B cell (primary cell): ENCODE results near the gene DACT2. TPM values are rescaled to one million over a fixed set of nuclear protein-coding genes. Genes with fewer than 3 reads are reported as not detected.

Experiments used
- ATAC-seq: fragments of 200-7000 bp; cut with Tn5 transposase; one replicate; pipeline ENCODE4 v1.10.0; 2021; ENCODE audit warnings: low read depth, mild to moderate bottlenecking, moderate number of reproducible peaks, moderate library complexity
- CTCF ChIA-PET: fragments of 350-600 bp; sonication (Branson Sonifier 250); formaldehyde crosslinking; loops from one replicate; lab custom pipeline; 2021; ENCODE audit warnings: antibody characterized with exemption, inconsistent platforms; lab: Charles Lee
- POLR2A ChIA-PET: fragments of 350-600 bp; sonication (Branson Sonifier 250); formaldehyde crosslinking; loops from one replicate; lab custom pipeline; 2021; ENCODE audit warnings: antibody characterized with exemption; lab: Charles Lee
- DNase-seq: peaks from one replicate; pipeline ENCODE4 v3.0.0; 2013
- H2AFZ ChIP-seq: 2 replicates; pipeline ENCODE4 v1.6.1; 2012; ENCODE audit warnings: mild to moderate bottlenecking, low read depth, low read length; ENCODE audit not compliant: insufficient read depth, poor library complexity, severe bottlenecking
- H3K27ac ChIP-seq, 2 donors: 1 replicate in 1 of 2; 2 replicates in 1 of 2; pipeline ENCODE4 v1.5.1; 2012 to 2013; ENCODE audit warnings: low read length in 2 of 2, mild to moderate bottlenecking in 2 of 2, moderate library complexity in 1 of 2
- H3K27me3 ChIP-seq, 4 experiments: fragments of 200-600 bp in 1 of 4; sonication (generic) in 1 of 4; replicated peaks in 1 of 4; 1 replicate in 2 of 4; 2 replicates in 2 of 4; pipeline versions ENCODE4 v1.6.1 to v1.7.0; 2013 to 2016; ENCODE audit warnings: low read length in 3 of 4, mild to moderate bottlenecking in 2 of 4, mixed read lengths in 1 of 4, moderate library complexity in 1 of 4; ENCODE audit not compliant: insufficient read depth in 4 of 4, control insufficient read depth in 3 of 4; ENCODE audit errors: control extremely low read depth in 1 of 4
- H3K36me3 ChIP-seq, 2 experiments: replicated peaks in 1 of 2; 1 replicate in 1 of 2; 2 replicates in 1 of 2; pipeline versions ENCODE4 v1.6.1 to v1.7.1; 2013; ENCODE audit warnings: low read length in 1 of 2; ENCODE audit not compliant: insufficient read depth in 2 of 2, control insufficient read depth in 1 of 2; ENCODE audit errors: control extremely low read depth in 1 of 2, extremely low read depth in 1 of 2
- H3K4me1 ChIP-seq, 2 donors: fragments of 200-600 bp in 1 of 2; sonication (generic) in 1 of 2; 1 replicate in 1 of 2; 2 replicates in 1 of 2; pipeline versions ENCODE4 v1.5.1 to v1.6.1; 2013 to 2017; ENCODE audit warnings: low read length in 2 of 2; ENCODE audit not compliant: control insufficient read depth in 2 of 2, insufficient read depth in 2 of 2
- H3K4me2 ChIP-seq: replicated peaks from 2 replicates; pipeline ENCODE3; 2012; ENCODE audit warnings: mild to moderate bottlenecking, low read depth, low read length; ENCODE audit not compliant: poor library complexity, severe bottlenecking
- H3K4me3 ChIP-seq, 5 experiments: fragments of 200-600 bp in 1 of 5; sonication (generic) in 1 of 5; 1 replicate in 3 of 5; 2 replicates in 2 of 5; pipeline versions ENCODE4 v1.5.1 to v1.7.0; 2011 to 2016; ENCODE audit warnings: low read length in 4 of 5, mild to moderate bottlenecking in 4 of 5, low read depth in 2 of 5, control low read depth in 1 of 5, moderate library complexity in 1 of 5; ENCODE audit not compliant: insufficient read depth in 1 of 5; ENCODE audit errors: control extremely low read depth in 1 of 5, extremely low read depth in 1 of 5
- H3K79me2 ChIP-seq: fragments of 200-600 bp; sonication (generic); one replicate; pipeline ENCODE4 v1.6.0; 2016; ENCODE audit warnings: low read length; ENCODE audit not compliant: control insufficient read depth, insufficient read depth
- H3K9ac ChIP-seq: fragments of 200-600 bp; sonication (generic); 2 replicates; pipeline ENCODE4 v1.6.1; 2017; ENCODE audit warnings: mild to moderate bottlenecking, low read length, moderate library complexity
- H3K9me3 ChIP-seq, 3 donors: one replicate each; pipeline versions ENCODE4 v1.6.1 to v1.7.1; 2013; ENCODE audit warnings: low read length in 2 of 3; ENCODE audit not compliant: control insufficient read depth in 2 of 3, insufficient read depth in 1 of 3; ENCODE audit errors: control extremely low read depth in 1 of 3
- H4K20me1 ChIP-seq: 2 replicates; pipeline ENCODE4 v1.6.0; 2012; ENCODE audit warnings: mild to moderate bottlenecking, low read length; ENCODE audit not compliant: insufficient read depth, control insufficient read depth, poor library complexity, severe bottlenecking
- H3K27ac Mint-ChIP-seq: one replicate; pipeline ENCODE4 v1.8.0; 2021; ENCODE audit warnings: mixed read lengths
- H3K27me3 Mint-ChIP-seq: one replicate; pipeline ENCODE4 v1.8.0; 2021; ENCODE audit warnings: mixed read lengths
- H3K4me1 Mint-ChIP-seq: one replicate; pipeline ENCODE4 v1.8.0; 2021; ENCODE audit warnings: mixed read lengths
- H3K4me3 Mint-ChIP-seq: one replicate; pipeline ENCODE4 v1.8.0; 2021; ENCODE audit warnings: mixed read lengths
- H3K9me3 Mint-ChIP-seq: one replicate; pipeline ENCODE4 v1.8.0; 2022; ENCODE audit warnings: mixed read lengths; ENCODE audit not compliant: insufficient read depth
- EZH2 ChIP-seq: IDR thresholded peaks from 2 replicates; pipeline ENCODE4 v1.6.1; 2012; ENCODE audit warnings: borderline replicate concordance, low read depth, mild to moderate bottlenecking, moderate library complexity, low read length; ENCODE audit not compliant: insufficient read depth, poor library complexity, severe bottlenecking
- WGBS: methylation state at CpG from one replicate; pipeline ENCODE4 v1.1.5; 2013; ENCODE audit warnings: missing lambda C conversion rate; ENCODE audit not compliant: insufficient coverage; 5-methylcytosine and 5-hydroxymethylcytosine counted together
- intact Hi-C: fragments of 100-400 bp; cut with micrococcal nuclease; formaldehyde crosslinking; loops from one replicate; pipeline ENCODE4 v1.10.0; 2022
- polyA plus RNA-seq: library from polyadenylated mRNA; depleted of rRNA; stranded (reverse); fragments of >200 nt; gene quantifications from 2 replicates; pipeline ENCODE4 v1.2.3, GENCODE V29; 2012
- total RNA-seq, 2 donors: library from RNA; stranded (reverse); fragments of 120-200 nt in 1 of 2; gene quantifications; 1 replicate in 1 of 2; 2 replicates in 1 of 2; pipeline versions ENCODE4 v1.2.3 to v1.2.4, GENCODE V29; 2013 to 2022
- TF ChIP-seq, protein P1 (sequence below): fragments of 200-600 bp; IDR thresholded peaks from one replicate; pipeline ENCODE4 v1.8.0; 2022; ENCODE audit warnings: antibody characterized with exemption, mild to moderate bottlenecking

DACT2 gene
- total and polyA plus RNA-seq, 2 donors (not counting 1 experiment from before 2014, with no cell fraction given): not detected

DNA sequence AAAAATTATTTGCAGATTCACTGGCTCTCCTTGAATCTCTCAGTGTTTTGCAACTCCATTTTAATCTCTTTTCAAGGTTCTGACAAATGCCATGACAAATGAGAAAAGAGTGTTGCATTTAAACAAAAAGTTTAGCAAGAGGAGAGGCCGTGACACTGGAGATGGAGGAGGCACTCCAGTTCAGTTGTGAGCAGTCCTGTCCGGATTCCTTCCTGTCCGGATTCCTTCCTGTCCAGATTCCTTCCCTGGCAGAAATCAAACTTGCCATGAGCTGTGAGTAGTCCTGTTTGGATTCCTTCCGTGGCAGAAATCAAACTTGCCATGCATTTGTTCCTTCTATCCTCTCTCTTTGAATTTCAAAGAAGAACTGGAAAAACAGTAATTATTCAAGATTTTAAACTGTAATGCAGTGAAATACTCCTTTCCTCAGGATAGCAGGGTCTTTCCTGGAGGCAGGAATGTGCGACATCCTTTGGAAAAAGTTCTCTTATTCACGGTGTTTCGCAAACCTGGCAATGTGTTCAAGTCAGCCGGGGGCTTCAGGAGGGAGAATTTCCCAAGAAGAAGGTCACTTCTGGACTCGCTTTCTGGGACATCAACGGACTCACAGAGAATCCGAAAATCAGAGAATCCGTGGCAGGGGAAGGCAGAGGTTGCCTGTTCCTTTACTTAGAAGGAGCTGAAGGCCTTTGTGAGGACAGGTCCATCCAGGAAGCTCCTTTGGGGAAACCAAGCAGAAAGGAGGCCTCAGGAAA lies 48.7 kb upstream of the DACT2 start:
- ATAC-seq (no peak), DNase-seq (no peak)
- Histone ChIP-seq H3K9me3 (peaks cover 0 to 12% (median 0%) of the 10 kb centered on the region in 3 donors), H3K79me2 (no peaks in the 10 kb centered on the region), H3K4me3 (no peak overlapping the region), H3K27me3 (no peaks in the 10 kb centered on the region), H3K4me2 (no peak overlapping the region), H3K9ac (no peak overlapping the region), H3K27ac (no peak overlapping the region), H3K4me1 (no peaks in the 10 kb centered on the region), H4K20me1 (no peaks in the 10 kb centered on the region), H3K36me3 (no peaks in the 10 kb centered on the region), H2AFZ (no peak overlapping the region)
- no peak overlapping the region for H3K27ac Mint-ChIP-seq
- peaks cover 2% of the 10 kb centered on the region for H3K4me1 Mint-ChIP-seq
- 94% methylated on average over 11 of the region's 12 CpGs for WGBS
- POLR2A ChIA-PET: no interaction called here
- TF ChIP-seq, protein P1, sequence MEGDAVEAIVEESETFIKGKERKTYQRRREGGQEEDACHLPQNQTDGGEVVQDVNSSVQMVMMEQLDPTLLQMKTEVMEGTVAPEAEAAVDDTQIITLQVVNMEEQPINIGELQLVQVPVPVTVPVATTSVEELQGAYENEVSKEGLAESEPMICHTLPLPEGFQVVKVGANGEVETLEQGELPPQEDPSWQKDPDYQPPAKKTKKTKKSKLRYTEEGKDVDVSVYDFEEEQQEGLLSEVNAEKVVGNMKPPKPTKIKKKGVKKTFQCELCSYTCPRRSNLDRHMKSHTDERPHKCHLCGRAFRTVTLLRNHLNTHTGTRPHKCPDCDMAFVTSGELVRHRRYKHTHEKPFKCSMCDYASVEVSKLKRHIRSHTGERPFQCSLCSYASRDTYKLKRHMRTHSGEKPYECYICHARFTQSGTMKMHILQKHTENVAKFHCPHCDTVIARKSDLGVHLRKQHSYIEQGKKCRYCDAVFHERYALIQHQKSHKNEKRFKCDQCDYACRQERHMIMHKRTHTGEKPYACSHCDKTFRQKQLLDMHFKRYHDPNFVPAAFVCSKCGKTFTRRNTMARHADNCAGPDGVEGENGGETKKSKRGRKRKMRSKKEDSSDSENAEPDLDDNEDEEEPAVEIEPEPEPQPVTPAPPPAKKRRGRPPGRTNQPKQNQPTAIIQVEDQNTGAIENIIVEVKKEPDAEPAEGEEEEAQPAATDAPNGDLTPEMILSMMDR: no peak
- TF ChIP-seq EZH2: no peak
- no peak overlapping the region for H3K4me3 Mint-ChIP-seq
- no peaks in the 10 kb centered on the region for H3K9me3 Mint-ChIP-seq
- peaks cover 3% of the 10 kb centered on the region for H3K27me3 Mint-ChIP-seq
- intact Hi-C loops: no loop called here
- CTCF ChIA-PET: no interaction called here

DNA sequence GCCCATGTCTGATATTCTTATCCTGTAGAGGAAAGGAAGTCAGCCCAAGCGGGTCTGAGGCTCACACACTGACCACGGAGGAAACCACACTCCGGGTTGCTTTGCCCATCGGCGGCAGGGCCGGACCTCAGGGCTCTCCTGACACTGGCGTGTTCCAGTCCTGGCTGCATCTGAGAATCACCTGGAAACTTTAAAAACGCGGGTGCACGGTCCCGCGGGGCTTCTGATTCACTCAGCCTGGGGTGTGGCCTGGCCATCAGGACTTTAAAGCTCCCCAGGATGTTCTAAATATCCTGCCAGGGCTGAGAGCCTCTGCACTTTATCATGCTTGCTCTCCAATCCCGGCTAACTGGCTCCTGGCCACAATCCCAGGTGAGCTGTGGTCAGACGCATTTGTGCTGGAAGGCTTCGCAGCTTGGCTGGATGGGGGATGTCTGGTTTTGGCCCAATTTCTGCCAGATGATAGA lies 47.7 kb upstream of the DACT2 start:
- TF ChIP-seq, protein P1: no peak
- TF ChIP-seq EZH2: no peak
- Histone ChIP-seq H3K4me1 (no peaks in the 10 kb centered on the region), H4K20me1 (no peaks in the 10 kb centered on the region), H3K4me2 (no peak overlapping the region), H3K4me3 (no peak overlapping the region), H3K9me3 (peaks cover 0 to 16% (median 0%) of the 10 kb centered on the region in 3 donors), H3K36me3 (no peaks in the 10 kb centered on the region), H3K27ac (no peak overlapping the region), H3K79me2 (no peaks in the 10 kb centered on the region), H3K27me3 (no peaks in the 10 kb centered on the region), H2AFZ (no peak overlapping the region), H3K9ac (no peak overlapping the region)
- intact Hi-C loops: no loop called here
- CTCF ChIA-PET: no interaction called here
- no peak for ATAC-seq
- Mint-ChIP-seq H3K27ac (no peak overlapping the region), H3K9me3 (no peaks in the 10 kb centered on the region), H3K4me3 (no peak overlapping the region), H3K4me1 (peaks cover 2% of the 10 kb centered on the region), H3K27me3 (peaks cover 3% of the 10 kb centered on the region)
- DNase-seq: no peak
- POLR2A ChIA-PET: no interaction called here
- whole genome bisulfite sequencing: 7% methylated on average over 15 of the region's 15 CpGs
